HG02938 (cell line): ENCODE measurements around the gene RBM8A.
A peak's percentile ranks its signal among the peaks of the same experiment; 100 is the strongest.
"Not testable (repeated sequence)": the region's sequence is repeated elsewhere in the genome, so short reads cannot be mapped to it uniquely, and the experiment has no call there.

Source experiments
- ATAC-seq: cut with Tn5 transposase; IDR thresholded peaks from one replicate; pipeline ENCODE4 v1.9.1; 2021; ENCODE audit warnings: mild to moderate bottlenecking, moderate library complexity; ENCODE audit not compliant: unreplicated experiment

The RBM8A gene

GRCh38 chr1:145956781-145957442, 29.6 kb upstream of the RBM8A start:
- ATAC-seq, result no peak

- no peak for ATAC-seq
Measured at GRCh38 chr1:145956361-145956760, 29.1 kb upstream of the RBM8A start.

- ATAC-seq, result no peak
Measured at GRCh38 chr1:145955436-145955835, 28.2 kb upstream of the RBM8A start.

- ATAC-seq, result no peak
Measured at GRCh38 chr1:145953861-145954260, 26.6 kb upstream of the RBM8A start.

- no peak for ATAC-seq
Measured at GRCh38 chr1:145952903-145953302, 25.6 kb upstream of the RBM8A start.

GRCh38 chr1:145951526-145951925, 24.2 kb upstream of the RBM8A start:
- no peak for ATAC-seq

- ATAC-seq, result no peak
Measured at GRCh38 chr1:145949219-145949618, 21.9 kb upstream of the RBM8A start.

- ATAC-seq, result no peak
Measured at GRCh38 chr1:145947551-145947950, 20.3 kb upstream of the RBM8A start.

- no peak for ATAC-seq
Measured at GRCh38 chr1:145946477-145946986, 19.2 kb upstream of the RBM8A start.

- ATAC-seq, result no peak
Measured at GRCh38 chr1:145944532-145944931, 17.2 kb upstream of the RBM8A start.

GRCh38 chr1:145942871-145943270, 15.6 kb upstream of the RBM8A start:
- no peak for ATAC-seq

- no peak for ATAC-seq
Measured at GRCh38 chr1:145942405-145942804, 15.1 kb upstream of the RBM8A start.

- no peak for ATAC-seq
Measured at GRCh38 chr1:145937436-145937835, 10.2 kb upstream of the RBM8A start.

- no peak for ATAC-seq
Measured at GRCh38 chr1:145936247-145936646, 9.0 kb upstream of the RBM8A start.

- no peak for ATAC-seq
Measured at GRCh38 chr1:145935708-145936107, 8.4 kb upstream of the RBM8A start.

GRCh38 chr1:145932522-145933009, 5.3 kb upstream of the RBM8A start:
- not testable (repeated sequence) for ATAC-seq

GRCh38 chr1:145927916-145928643, 796 bp upstream of the RBM8A start:
- no peak for ATAC-seq

- ATAC-seq, result peak; percentile 4
Measured at GRCh38 chr1:145926686-145927062, 610 bp downstream of the RBM8A start.

- no peak for ATAC-seq
Measured at GRCh38 chr1:145922266-145922665, 5.0 kb downstream of the RBM8A start.

- ATAC-seq, result not testable (repeated sequence)
Measured at GRCh38 chr1:145920297-145920696, 7.0 kb downstream of the RBM8A start.

- ATAC-seq, result peak; percentile 73
Measured at GRCh38 chr1:145918992-145919939, 8.0 kb downstream of the RBM8A start.
